ENCODE results near the gene ZNRF1. TPM values are rescaled to one million over a fixed set of nuclear protein-coding genes. Genes with fewer than 3 reads are reported as not detected.
A peak's percentile ranks its signal among the peaks of the same experiment; 100 is the strongest.
"Not testable (repeated sequence)": the region's sequence is repeated elsewhere in the genome, so short reads cannot be mapped to it uniquely, and the experiment has no call there.

ZNRF1 gene
- total RNA-seq, 1 experiment from 2014 or later = 48.2 TPM

DNA sequence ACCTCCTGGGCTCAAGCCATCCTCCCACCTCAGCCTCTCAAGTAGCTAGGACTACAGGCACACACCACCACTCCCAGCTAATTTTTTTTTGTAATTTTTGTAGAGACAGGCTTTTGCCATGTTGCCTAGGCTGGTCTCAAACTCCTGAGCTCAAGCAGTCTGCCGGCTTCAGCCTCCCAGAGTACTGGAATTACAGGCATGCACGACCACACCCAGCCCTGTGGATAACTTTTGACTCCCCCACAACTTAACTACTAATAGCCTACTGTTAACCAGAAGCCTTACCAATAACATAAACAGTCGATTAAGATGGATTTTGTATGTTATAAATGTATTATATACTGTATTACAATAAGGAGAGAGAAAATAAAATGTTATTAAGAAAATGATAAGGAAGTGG lies 92.8 kb downstream of the ZNRF1 start:
- ChIA-PET RAD21 (ENCODE audit: low non-redundant PET in 1 of 2, low total read pairs in 2 of 2, uncharacterized antibody in 2 of 2, unreplicated experiment in 2 of 2) (interaction anchor here (0.7 to 2.2 kb wide), 2 partner anchors 20 to 50 kb away, joined by 4 to 7 read pairs; no protein-coding TSS in a partner anchor), POLR2A (interaction anchor here (1.5 kb wide), 1 partner anchor 25 kb away, joined by 4 read pairs; the partner anchor contains the start of gene LDHD), CTCF (interaction anchor here (0.6 to 1.1 kb wide), 2 partner anchors 93 to 106 kb away, joined by 3 to 5 read pairs; partner anchors contain the start of genes WDR59 and ZNRF1)
- 0 out of 2 replicates have a peak, but pooled peaks have one; percentile 12 for TF ChIP-seq CBX3 (IDR thresholded peaks at IDR 0.05; ENCODE audit: low read depth)
- H3K9me3 ChIP-seq (ENCODE audit: control insufficient read depth in 1 of 2, insufficient read depth in 1 of 2, low read depth in 1 of 2, low read length in 2 of 2); H3K9me2 ChIP-seq (ENCODE audit: insufficient read depth); intact Hi-C loops (cut with micrococcal nuclease); DNase-seq (ENCODE audit: low read depth, low spot score); H4K20me1 ChIP-seq (ENCODE audit: insufficient read depth); H3K36me3 ChIP-seq (ENCODE audit: control insufficient read depth in 1 of 2, insufficient read depth in 2 of 2, low read length in 2 of 2); BruUV-seq (replicated peaks); H3K27me3 ChIP-seq (ENCODE audit: insufficient read depth, low read length); H2AFZ ChIP-seq (ENCODE audit: low read depth, low read length, poor library complexity, severe bottlenecking): not testable (repeated sequence)
- Histone ChIP-seq H3K9ac (ENCODE audit: low read length) (peak overlapping the region; percentile 17; the same call in 1 of the 2 replicates), H3K4me3 (replicated peaks in 1 of 2; ENCODE audit: low read depth in 1 of 2, low read length in 2 of 2) (peak overlapping the region in 1 of 2 experiments; percentile 34; a peak in 1 of 4 replicates), H3K4me2 (ENCODE audit: low read length) (peak overlapping the region; percentile 73), H3K4me1 (ENCODE audit: control insufficient read depth in 1 of 2, insufficient read depth in 2 of 2, low read length in 2 of 2) (peaks cover 63 to 79% of the 10 kb centered on the region in 2 experiments), H3K27ac (ENCODE audit: low read depth, low read length) (peak overlapping the region; percentile 33; the same call in 1 of the 2 replicates), H3K79me2 (ENCODE audit: insufficient read depth, low read length) (peaks cover 27% of the 10 kb centered on the region)
- peak; percentile 30; the same call in 1 of the 2 replicates for ATAC-seq

DNA sequence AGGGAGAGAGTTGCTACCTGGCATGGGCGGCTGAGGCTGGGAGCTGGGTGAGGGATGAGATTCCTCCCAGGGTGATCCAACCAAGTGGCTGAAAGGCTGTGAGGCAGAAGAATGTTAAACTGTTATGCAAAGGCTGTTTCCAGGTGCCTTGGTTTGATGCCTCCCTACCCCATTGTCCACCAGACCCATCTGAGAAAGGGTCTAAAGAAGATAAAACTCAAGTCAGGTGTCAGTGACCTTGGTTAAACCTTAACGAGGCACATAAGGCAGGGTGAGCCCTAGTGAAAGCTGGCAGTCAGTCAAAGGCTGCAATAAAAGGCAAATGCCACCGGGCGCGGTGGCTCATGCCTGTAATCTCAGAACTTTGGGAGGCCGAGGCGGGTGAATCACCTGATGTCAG lies 94.0 kb downstream of the ZNRF1 start:
- Histone ChIP-seq H3K36me3 (ENCODE audit: control insufficient read depth in 1 of 2, insufficient read depth in 2 of 2, low read length in 2 of 2) (0 out of 4 replicates have a peak, but pooled peaks cover 0 to 2% of the 10 kb centered on the region in 2 experiments), H3K79me2 (ENCODE audit: insufficient read depth, low read length) (peaks cover 27% of the 10 kb centered on the region), H4K20me1 (ENCODE audit: insufficient read depth) (no peaks in the 10 kb centered on the region), H3K27me3 (ENCODE audit: insufficient read depth, low read length) (no peaks in the 10 kb centered on the region), H3K4me3 (replicated peaks in 1 of 2; ENCODE audit: low read depth in 1 of 2, low read length in 2 of 2) (peak overlapping the region in 1 of 2 experiments; percentile 44; a peak in 2 of 4 replicates), H3K4me1 (ENCODE audit: control insufficient read depth in 1 of 2, insufficient read depth in 2 of 2, low read length in 2 of 2) (peaks cover 69 to 76% of the 10 kb centered on the region in 2 experiments), H2AFZ (ENCODE audit: low read depth, low read length, poor library complexity, severe bottlenecking) (no peak overlapping the region), H3K4me2 (ENCODE audit: low read length) (peak overlapping the region; percentile 73), H3K9me3 (ENCODE audit: control insufficient read depth in 1 of 2, insufficient read depth in 1 of 2, low read depth in 1 of 2, low read length in 2 of 2) (no peaks in the 10 kb centered on the region), H3K27ac (ENCODE audit: low read depth, low read length) (peak overlapping the region; percentile 50; the same call in 1 of the 2 replicates), H3K9ac (ENCODE audit: low read length) (peak overlapping the region; percentile 37), H3K9me2 (ENCODE audit: insufficient read depth) (no peaks in the 10 kb centered on the region)
- RAD21 ChIA-PET (ENCODE audit: low non-redundant PET in 1 of 2, low total read pairs in 2 of 2, uncharacterized antibody in 2 of 2, unreplicated experiment in 2 of 2) = interaction anchor here in 1 of 2 experiments (0.5 kb wide), 1 partner anchor 43 kb away, joined by 3 read pairs; no protein-coding TSS in a partner anchor
- BruUV-seq (replicated peaks) = no TSS peak
- intact Hi-C loops (cut with micrococcal nuclease) = no loop called here
- TF ChIP-seq ZFX (IDR thresholded peaks at IDR 0.05) (no peak), SP1 (IDR thresholded peaks at IDR 0.05; ENCODE audit: low read depth) (0 out of 2 replicates have a peak, but pooled peaks have one; percentile 16)
- TF ChIP-seq, protein P1, sequence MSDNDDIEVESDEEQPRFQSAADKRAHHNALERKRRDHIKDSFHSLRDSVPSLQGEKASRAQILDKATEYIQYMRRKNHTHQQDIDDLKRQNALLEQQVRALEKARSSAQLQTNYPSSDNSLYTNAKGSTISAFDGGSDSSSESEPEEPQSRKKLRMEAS (IDR thresholded peaks at IDR 0.05) = 0 out of 2 replicates have a peak, but pooled peaks have one; percentile 8
- DNase-seq (ENCODE audit: low read depth, low spot score) = no peak
- peak; percentile 63 for ATAC-seq
- CTCF ChIA-PET = no interaction called here
- POLR2A ChIA-PET = no interaction called here
